Measurements from ENCODE around the gene SLC2A5. TPM values are rescaled to one million over a fixed set of nuclear protein-coding genes. Genes with fewer than 3 reads are reported as not detected.

Gene SLC2A5
- total RNA-seq, 4 donors from 2014 or later: 1.9 to 10.5 (median 4.5) TPM

- no peak for TF ChIP-seq CTCF (IDR thresholded peaks at IDR 0.05; ENCODE audit: low read depth)
These were observed 17.4 kb upstream of the SLC2A5 start for GRCh38 chr1:9086796-9087195.

GRCh38 chr1:9086045-9086444, 16.6 kb upstream of the SLC2A5 start:
- TF ChIP-seq CTCF (IDR thresholded peaks at IDR 0.05; ENCODE audit: low read depth): no peak

GRCh38 chr1:9085306-9085940, 16.0 kb upstream of the SLC2A5 start:
- TF ChIP-seq CTCF (IDR thresholded peaks at IDR 0.05; ENCODE audit: low read depth): no peak

GRCh38 chr1:9084906-9085305, 15.5 kb upstream of the SLC2A5 start:
- no peak for TF ChIP-seq CTCF (IDR thresholded peaks at IDR 0.05; ENCODE audit: low read depth)

GRCh38 chr1:9081473-9081872, 12.0 kb upstream of the SLC2A5 start:
- TF ChIP-seq CTCF (IDR thresholded peaks at IDR 0.05; ENCODE audit: low read depth): no peak

GRCh38 chr1:9080705-9081291, 11.4 kb upstream of the SLC2A5 start:
- TF ChIP-seq CTCF (IDR thresholded peaks at IDR 0.05; ENCODE audit: low read depth): no peak

GRCh38 chr1:9079988-9080704, 10.7 kb upstream of the SLC2A5 start:
- TF ChIP-seq CTCF (IDR thresholded peaks at IDR 0.05; ENCODE audit: low read depth): no peak
